Lower leg skin (tissue), 4 donors: ENCODE measurements around the gene BEX2. TPM values are rescaled to one million over a fixed set of nuclear protein-coding genes. Genes with fewer than 3 reads are reported as not detected.
"Not testable (repeated sequence)": the region's sequence is repeated elsewhere in the genome, so short reads cannot be mapped to it uniquely, and the experiment has no call there.

Experiments used
- DNase-seq, 2 donors: peaks; one replicate each; pipeline ENCODE4 v3.0.0-alpha.2; 2019; ENCODE audit warnings: low spot score in 2 of 2
- H3K4me3 ChIP-seq: fragments of 200-600 bp; sonication (generic); 2 replicates; pipeline ENCODE4 v1.5.1; 2017; ENCODE audit warnings: mild to moderate bottlenecking, low read depth; ENCODE audit not compliant: poor library complexity, severe bottlenecking
- POLR2A ChIP-seq, 2 donors: fragments of 450-650 bp; IDR thresholded peaks; one replicate each; pipeline ENCODE4 v1.6.1; 2016 to 2017; ENCODE audit warnings: antibody characterized with exemption in 2 of 2, mild to moderate bottlenecking in 1 of 2, moderate library complexity in 1 of 2
- WGBS, 2 donors: methylation state at CpG; one replicate each; pipeline ENCODE4 v1.1.5; 2018; 5-methylcytosine and 5-hydroxymethylcytosine counted together
- intact Hi-C: fragments of 100-400 bp; cut with DNase I; formaldehyde crosslinking; loops from one replicate; pipeline ENCODE4 v1.15.0; 2023; ENCODE audit warnings: low total_unique reads
- total RNA-seq, 4 donors: library from RNA; depleted of rRNA; stranded (reverse); fragments of >200 nt; gene quantifications; one replicate each; pipeline ENCODE4 v1.1.0, GENCODE V29; 2016
- TF ChIP-seq, protein P1 (sequence below), 3 donors: fragments of 450-650 bp; IDR thresholded peaks; one replicate each; pipeline ENCODE4 v1.5.1; 2016; ENCODE audit warnings: antibody characterized with exemption in 3 of 3, mild to moderate bottlenecking in 3 of 3, moderate library complexity in 2 of 3

BEX2 gene
- total RNA-seq, 4 donors from 2014 or later = 12.2 to 24.4 (median 18.8) TPM

DNA sequence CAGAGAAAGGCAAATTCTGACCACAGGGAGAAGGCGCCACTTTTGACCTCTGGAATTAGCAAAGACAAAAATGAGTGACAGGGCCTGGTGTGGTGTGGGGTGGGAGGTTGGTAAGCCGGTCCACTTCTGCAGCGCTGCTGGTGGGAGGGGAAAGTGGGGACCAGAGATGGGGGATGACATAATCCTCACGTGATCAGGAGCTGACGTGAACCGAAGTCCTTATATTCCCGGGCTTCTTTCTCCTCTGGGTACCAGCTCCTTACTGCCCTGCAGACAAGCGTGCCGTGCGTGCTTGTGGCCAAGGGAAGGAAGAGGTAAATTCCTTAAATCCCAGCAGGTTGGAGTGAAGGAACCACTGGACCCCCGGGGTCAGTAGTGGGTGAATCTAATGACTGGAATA is 19.2 kb upstream of the BEX2 start, which contains the start of gene TCEAL7:
TSS of gene TCEAL7 (plus strand) at position 249 of the 400 bp plus-strand sequence. CDS start 1,165 bp downstream, outside the sequence.
- no peak within 1 kb of the TSS for H3K4me3 ChIP-seq
- WGBS, 2 donors = 34 to 75% methylated on average over 10 to 11 of the region's 11 CpGs
- intact Hi-C loops = no loop called here
- DNase-seq = no peak
- TF ChIP-seq, protein P1, sequence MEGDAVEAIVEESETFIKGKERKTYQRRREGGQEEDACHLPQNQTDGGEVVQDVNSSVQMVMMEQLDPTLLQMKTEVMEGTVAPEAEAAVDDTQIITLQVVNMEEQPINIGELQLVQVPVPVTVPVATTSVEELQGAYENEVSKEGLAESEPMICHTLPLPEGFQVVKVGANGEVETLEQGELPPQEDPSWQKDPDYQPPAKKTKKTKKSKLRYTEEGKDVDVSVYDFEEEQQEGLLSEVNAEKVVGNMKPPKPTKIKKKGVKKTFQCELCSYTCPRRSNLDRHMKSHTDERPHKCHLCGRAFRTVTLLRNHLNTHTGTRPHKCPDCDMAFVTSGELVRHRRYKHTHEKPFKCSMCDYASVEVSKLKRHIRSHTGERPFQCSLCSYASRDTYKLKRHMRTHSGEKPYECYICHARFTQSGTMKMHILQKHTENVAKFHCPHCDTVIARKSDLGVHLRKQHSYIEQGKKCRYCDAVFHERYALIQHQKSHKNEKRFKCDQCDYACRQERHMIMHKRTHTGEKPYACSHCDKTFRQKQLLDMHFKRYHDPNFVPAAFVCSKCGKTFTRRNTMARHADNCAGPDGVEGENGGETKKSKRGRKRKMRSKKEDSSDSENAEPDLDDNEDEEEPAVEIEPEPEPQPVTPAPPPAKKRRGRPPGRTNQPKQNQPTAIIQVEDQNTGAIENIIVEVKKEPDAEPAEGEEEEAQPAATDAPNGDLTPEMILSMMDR (IDR thresholded peaks at IDR 0.05) = no peak
- TF ChIP-seq POLR2A (IDR thresholded peaks at IDR 0.05) = no peak

DNA sequence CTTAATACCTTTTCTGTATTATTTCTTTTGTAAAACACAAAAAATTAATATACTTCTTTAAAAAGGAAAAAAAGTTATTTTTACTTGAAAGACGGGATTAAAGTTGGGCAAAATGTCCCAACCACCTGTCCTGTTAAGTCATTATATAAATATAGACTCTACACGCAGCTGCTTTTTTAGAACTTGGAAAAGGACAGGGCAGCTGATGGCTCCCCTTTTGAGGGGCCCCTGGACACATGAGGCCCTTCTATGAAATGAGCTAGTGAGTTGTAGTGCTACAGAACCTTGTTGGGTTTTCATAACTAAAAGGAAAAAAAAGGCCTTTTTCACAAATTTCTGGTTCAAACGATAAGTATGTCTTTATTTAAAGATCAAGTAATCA is 600 bp upstream of the BEX2 start:
- 65 to 73% methylated on average over 3 of the region's 3 CpGs for WGBS, 2 donors
- H3K4me3 ChIP-seq = no peak overlapping the region
- no peak for DNase-seq
- intact Hi-C loops = no loop called here
- TF ChIP-seq, protein P1 (IDR thresholded peaks at IDR 0.05) = no peak
- no peak for TF ChIP-seq POLR2A (IDR thresholded peaks at IDR 0.05)

DNA sequence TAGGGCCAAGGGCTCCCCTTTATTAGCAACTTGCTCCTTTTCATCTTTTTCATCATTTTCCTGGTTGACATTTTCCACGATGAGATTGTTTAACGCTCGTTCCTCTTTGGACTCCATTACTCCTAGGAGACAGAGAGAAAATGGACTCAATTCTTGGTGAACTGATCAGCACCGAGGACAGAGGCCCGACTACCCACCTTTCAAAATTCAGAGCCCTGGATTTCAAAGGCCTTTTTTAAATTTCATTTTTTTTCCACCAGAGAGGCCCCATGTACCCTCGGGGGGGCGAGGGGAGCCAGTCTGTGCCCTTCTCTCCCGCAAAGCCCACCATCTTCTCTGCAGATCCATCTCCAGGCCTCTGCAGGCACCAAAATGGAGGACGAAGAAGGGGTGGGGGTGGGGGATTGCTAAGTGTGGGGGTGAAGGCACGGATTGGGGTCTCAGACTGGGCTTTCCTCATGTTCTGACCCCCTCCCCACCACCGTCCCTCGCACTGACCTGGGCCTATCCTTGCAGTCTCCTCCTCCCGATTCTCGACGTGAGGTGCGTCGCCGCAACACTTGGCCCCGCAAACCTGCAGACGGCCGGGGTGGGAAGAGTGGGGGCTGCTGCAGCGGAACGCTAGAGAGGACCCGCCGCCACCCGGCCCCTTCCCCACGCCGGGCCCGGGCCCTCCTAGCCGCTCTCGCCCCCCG is 783 bp downstream of the BEX2 start:
- DNase-seq = no peak
- WGBS, 2 donors = 31 to 55% methylated on average over 16 to 32 of the region's 32 CpGs
- intact Hi-C loops = no loop called here
- peak overlapping the region; percentile 40 for H3K4me3 ChIP-seq
- TF ChIP-seq, protein P1 (IDR thresholded peaks at IDR 0.05) = no peak
- TF ChIP-seq POLR2A (IDR thresholded peaks at IDR 0.05) = no peak

DNA sequence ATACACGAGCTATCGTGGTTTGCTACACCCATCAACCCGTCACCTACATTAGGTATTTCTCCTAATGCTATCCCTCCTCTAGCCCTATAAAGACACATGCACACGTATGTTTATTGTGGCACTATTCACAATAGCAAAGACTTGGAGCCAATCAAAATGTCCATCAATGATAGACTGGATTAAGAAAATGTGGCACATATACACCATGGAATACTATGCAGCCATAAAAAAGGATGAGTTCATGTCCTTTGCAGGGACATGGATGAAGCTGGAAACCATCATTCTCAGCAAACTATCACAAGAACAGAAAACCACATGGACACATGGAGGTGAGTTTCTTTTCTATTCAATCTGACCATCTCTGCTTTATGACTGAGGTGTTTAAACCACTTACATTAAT is 5.1 kb downstream of the BEX2 start:
- not testable (repeated sequence) for DNase-seq
- WGBS, 2 donors = 87 to 96% methylated on average over 4 of the region's 4 CpGs

DNA sequence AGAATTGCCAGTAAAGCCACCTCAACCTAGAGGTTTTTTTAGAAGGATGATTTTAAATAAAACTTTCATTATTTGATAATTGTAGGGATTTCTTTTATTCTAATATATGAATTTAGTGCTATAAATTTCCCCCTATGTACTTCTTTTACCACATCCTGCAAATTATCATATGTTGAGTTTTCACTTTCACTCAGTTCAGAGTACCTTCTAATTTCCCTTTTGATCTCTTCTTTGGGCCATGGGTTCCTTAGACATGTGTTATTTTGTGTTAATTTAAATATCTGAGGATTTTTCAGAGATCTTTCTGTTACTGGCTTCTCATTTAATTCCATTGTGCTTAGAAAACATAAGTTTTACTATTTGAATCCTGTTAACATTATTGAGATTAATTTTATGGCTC is 6.1 kb downstream of the BEX2 start:
- DNase-seq = no peak
- intact Hi-C loops = no loop called here
- TF ChIP-seq, protein P1 (IDR thresholded peaks at IDR 0.05) = no peak
- TF ChIP-seq POLR2A (IDR thresholded peaks at IDR 0.05) = no peak
- no peak overlapping the region for H3K4me3 ChIP-seq

More for the DNA sequence above, 5.1 kb downstream of the BEX2 start:
- H3K4me3 ChIP-seq, intact Hi-C loops: not testable (repeated sequence)

DNA sequence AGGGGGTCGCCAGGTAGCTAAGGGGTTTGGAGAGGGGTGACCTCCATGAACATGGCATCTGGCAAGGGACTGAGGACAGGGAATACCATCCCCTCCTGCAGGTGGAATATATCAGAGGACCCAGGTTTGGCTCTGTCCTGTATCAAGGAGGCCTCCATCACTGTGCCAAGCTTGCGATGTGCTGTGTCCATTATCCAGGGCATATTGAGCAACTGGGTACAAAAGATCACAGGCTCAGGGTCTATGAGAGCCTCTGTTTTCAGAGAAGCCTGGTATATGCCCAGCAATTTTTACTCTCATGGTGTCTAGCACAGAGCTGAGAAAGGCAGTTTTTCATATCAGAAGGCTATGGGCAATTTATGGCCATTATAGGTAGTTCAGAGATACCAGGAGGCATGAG is 17.7 kb downstream of the BEX2 start:
- TF ChIP-seq, protein P1 (IDR thresholded peaks at IDR 0.05) = no peak
- no peak for TF ChIP-seq POLR2A (IDR thresholded peaks at IDR 0.05)
- no peak overlapping the region for H3K4me3 ChIP-seq
- WGBS, 2 donors = 78 to 100% methylated on average over 2 of the region's 2 CpGs
- intact Hi-C loops = no loop called here
- DNase-seq = no peak
